Brain microvascular endothelial cell (primary cell): ENCODE measurements around the gene DTNB.

Experiments used
- DNase-seq: peaks from one replicate; pipeline ENCODE4 v3.0.0-alpha.2; 2020
- H3K27ac ChIP-seq: fragments of 250-450 bp; sonication (Bioruptor Pico); 2 replicates; pipeline ENCODE4 v1.5.1; 2020; ENCODE audit warnings: mild to moderate bottlenecking, moderate library complexity
- H3K27me3 ChIP-seq: fragments of 250-450 bp; sonication (Bioruptor Pico); replicated peaks from 2 replicates; pipeline ENCODE4 v1.5.1; 2020; ENCODE audit warnings: mild to moderate bottlenecking
- H3K36me3 ChIP-seq: fragments of 250-450 bp; sonication (Bioruptor Pico); replicated peaks from 2 replicates; pipeline ENCODE4 v1.5.1; 2020; ENCODE audit warnings: mild to moderate bottlenecking
- H3K4me3 ChIP-seq: 2 replicates; pipeline ENCODE4 v1.5.1; 2011; ENCODE audit warnings: low read depth, mild to moderate bottlenecking, control low read depth, low read length, moderate library complexity
- in situ Hi-C: cut with HindIII; loops from 2 replicates; pipeline ENCODE4 v1.10.0; 2017; ENCODE audit warnings: low sequenced_read_pairs, low pct_ligation_motif_present
- TF ChIP-seq, protein P1 (sequence below): IDR thresholded peaks from 2 replicates; pipeline ENCODE4 v1.5.1; 2011; ENCODE audit warnings: low read depth, mild to moderate bottlenecking, moderate library complexity, low read length, control low read depth, inconsistent platforms; ENCODE audit errors: missing control alignments

DTNB gene

DNA sequence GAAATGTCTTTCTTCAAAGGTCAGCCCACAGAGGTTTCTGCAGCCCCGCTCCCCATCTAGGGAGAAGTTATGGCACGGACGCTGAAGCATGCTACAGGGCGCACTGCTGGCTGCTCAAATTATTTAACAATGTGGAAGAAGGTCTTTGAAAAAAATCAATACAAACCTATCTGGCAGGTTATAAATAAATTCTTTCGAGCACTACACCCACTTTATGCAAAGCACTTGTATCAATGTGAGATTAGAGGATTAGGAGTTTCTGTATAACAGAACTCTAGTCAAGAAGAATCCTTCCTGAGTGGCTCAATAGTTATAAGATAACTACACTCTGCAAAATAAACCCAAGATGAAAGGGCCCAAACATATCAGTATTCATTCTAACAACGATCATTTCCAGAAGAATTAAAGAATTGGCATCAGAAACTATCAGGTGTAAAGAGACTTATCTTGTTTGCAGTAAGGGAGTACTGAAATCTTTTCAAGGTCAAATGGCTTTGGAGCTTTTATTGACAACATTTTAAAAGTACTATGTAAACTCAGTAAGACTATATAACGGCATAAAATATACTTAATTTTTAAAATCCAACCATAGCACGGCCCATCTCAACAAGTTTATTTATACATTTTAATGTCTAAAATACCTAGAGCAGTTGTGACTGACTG, 228.6 kb downstream of the DTNB start:
- Histone ChIP-seq H3K27me3 (no peaks in the 10 kb centered on the region), H3K27ac (no peak overlapping the region), H3K4me3 (no peak overlapping the region), H3K36me3 (no peaks in the 10 kb centered on the region)
- no peak for DNase-seq
- in situ Hi-C loops: no loop called here
- TF ChIP-seq, protein P1, sequence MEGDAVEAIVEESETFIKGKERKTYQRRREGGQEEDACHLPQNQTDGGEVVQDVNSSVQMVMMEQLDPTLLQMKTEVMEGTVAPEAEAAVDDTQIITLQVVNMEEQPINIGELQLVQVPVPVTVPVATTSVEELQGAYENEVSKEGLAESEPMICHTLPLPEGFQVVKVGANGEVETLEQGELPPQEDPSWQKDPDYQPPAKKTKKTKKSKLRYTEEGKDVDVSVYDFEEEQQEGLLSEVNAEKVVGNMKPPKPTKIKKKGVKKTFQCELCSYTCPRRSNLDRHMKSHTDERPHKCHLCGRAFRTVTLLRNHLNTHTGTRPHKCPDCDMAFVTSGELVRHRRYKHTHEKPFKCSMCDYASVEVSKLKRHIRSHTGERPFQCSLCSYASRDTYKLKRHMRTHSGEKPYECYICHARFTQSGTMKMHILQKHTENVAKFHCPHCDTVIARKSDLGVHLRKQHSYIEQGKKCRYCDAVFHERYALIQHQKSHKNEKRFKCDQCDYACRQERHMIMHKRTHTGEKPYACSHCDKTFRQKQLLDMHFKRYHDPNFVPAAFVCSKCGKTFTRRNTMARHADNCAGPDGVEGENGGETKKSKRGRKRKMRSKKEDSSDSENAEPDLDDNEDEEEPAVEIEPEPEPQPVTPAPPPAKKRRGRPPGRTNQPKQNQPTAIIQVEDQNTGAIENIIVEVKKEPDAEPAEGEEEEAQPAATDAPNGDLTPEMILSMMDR: no peak

GRCh38 chr2:25443766-25444165, 229.6 kb downstream of the DTNB start:
- TF ChIP-seq, protein P1: no peak
- Histone ChIP-seq H3K4me3 (no peak overlapping the region), H3K27ac (no peak overlapping the region), H3K36me3 (no peaks in the 10 kb centered on the region), H3K27me3 (no peaks in the 10 kb centered on the region)
- no peak for DNase-seq
- in situ Hi-C loops: no loop called here

DNA sequence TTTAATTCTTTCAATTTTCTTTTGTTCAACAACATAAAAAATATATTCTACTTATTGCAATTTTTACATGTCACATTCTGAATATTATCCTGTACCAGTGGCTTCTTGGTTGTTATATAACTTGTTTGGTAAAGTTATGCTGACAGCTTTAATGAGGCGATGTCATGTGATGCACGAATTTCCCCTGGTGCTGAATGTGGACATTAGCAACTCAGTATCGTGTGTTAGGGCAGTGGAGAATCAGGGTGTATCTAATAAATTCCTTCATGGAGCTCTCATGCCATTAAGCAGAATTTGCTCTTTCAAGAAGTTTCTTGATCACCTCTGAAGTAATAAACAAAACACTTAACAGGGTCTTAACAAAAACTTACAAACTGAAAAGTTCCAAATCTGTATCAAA, 232.0 kb downstream of the DTNB start:
- H3K36me3 ChIP-seq: no peaks in the 10 kb centered on the region
- no peak overlapping the region for H3K4me3 ChIP-seq
- TF ChIP-seq, protein P1: no peak
- DNase-seq: no peak
- no peak overlapping the region for H3K27ac ChIP-seq
- in situ Hi-C loops: no loop called here
- H3K27me3 ChIP-seq: no peaks in the 10 kb centered on the region

DNA sequence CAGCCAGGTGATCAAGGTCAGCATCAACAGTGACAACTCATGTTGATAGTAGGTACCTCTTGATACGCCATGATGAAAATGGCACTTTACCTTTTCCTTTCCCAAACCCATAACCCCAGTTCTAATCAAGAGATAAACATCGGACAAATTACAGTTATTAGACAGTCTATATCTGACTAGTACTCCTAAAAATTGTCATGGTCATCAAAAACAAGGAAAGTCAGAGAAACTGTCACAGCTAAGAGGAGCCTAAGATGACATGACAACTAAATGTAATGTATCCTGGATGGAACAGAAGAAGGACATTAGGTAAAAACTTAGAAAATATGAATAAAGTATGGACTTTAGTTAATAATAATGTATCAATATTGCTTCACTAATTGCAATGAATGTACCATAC, 234.6 kb downstream of the DTNB start:
- Histone ChIP-seq H3K27me3 (no peaks in the 10 kb centered on the region), H3K36me3 (no peaks in the 10 kb centered on the region), H3K27ac (no peak overlapping the region), H3K4me3 (no peak overlapping the region)
- TF ChIP-seq, protein P1: no peak
- DNase-seq: no peak
- in situ Hi-C loops: no loop called here

GRCh38 chr2:25437881-25438662, 235.3 kb downstream of the DTNB start:
- no peak for DNase-seq
- no peak overlapping the region for H3K27ac ChIP-seq
- H3K4me3 ChIP-seq: no peak overlapping the region
- in situ Hi-C loops: no loop called here
- TF ChIP-seq, protein P1: no peak
- no peaks in the 10 kb centered on the region for H3K27me3 ChIP-seq
- H3K36me3 ChIP-seq: no peaks in the 10 kb centered on the region
